ENCODE data around the gene PI4KA. TPM values are rescaled to one million over a fixed set of nuclear protein-coding genes. Genes with fewer than 3 reads are reported as not detected.

PI4KA gene
- total RNA-seq, 2 donors from 2014 or later = 46.7 to 55.1 TPM

DNA sequence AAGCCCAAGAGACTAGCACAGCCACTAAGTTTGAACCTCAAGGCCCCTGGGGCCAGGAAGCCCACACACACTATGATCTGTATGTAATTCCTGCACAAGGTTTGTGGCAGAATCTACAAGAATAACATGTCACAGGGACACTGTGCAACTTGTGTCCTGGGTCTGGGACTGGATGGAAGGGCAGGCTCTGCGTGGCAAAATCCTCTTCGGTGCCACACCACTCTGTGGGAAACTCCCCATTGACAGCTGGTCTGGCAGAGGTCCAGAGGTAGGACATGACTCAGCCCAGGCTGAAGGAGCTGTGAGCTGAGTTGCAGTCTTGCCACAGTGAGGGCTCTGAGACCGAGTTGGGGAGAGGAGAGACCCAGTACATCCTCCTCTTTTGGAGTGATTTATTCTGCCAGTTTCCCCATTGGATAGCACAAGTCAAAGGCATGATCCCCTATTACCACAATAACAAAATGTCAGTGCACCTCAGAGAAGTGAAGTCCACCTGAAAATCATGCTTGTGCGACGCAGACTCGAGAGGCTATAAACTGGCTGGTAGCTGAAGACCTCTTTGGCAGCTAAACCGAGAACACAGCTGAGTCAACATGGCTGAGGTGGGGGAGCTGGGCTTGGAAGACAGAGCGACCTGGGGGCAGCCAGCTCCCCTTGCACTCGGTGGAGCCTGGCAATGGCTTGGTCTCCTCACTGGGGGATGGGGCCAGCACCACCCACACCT lies 108.0 kb downstream of the PI4KA start:
- Histone ChIP-seq H3K27me3 (no peaks in the 10 kb centered on the region), H3K4me3 (no peak overlapping the region), H3K36me3 (peaks cover 48% of the 10 kb centered on the region), H3K4me1 (peaks cover 0 to 30% of the 10 kb centered on the region in 2 donors), H3K27ac (peak overlapping the region; percentile 25 to 41), H3K9me3 (no peaks in the 10 kb centered on the region)
- TF ChIP-seq, protein P1, sequence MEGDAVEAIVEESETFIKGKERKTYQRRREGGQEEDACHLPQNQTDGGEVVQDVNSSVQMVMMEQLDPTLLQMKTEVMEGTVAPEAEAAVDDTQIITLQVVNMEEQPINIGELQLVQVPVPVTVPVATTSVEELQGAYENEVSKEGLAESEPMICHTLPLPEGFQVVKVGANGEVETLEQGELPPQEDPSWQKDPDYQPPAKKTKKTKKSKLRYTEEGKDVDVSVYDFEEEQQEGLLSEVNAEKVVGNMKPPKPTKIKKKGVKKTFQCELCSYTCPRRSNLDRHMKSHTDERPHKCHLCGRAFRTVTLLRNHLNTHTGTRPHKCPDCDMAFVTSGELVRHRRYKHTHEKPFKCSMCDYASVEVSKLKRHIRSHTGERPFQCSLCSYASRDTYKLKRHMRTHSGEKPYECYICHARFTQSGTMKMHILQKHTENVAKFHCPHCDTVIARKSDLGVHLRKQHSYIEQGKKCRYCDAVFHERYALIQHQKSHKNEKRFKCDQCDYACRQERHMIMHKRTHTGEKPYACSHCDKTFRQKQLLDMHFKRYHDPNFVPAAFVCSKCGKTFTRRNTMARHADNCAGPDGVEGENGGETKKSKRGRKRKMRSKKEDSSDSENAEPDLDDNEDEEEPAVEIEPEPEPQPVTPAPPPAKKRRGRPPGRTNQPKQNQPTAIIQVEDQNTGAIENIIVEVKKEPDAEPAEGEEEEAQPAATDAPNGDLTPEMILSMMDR (IDR thresholded peaks at IDR 0.05) = no peak
- DNase-seq (ENCODE audit: low spot score) = peak; percentile 69

DNA sequence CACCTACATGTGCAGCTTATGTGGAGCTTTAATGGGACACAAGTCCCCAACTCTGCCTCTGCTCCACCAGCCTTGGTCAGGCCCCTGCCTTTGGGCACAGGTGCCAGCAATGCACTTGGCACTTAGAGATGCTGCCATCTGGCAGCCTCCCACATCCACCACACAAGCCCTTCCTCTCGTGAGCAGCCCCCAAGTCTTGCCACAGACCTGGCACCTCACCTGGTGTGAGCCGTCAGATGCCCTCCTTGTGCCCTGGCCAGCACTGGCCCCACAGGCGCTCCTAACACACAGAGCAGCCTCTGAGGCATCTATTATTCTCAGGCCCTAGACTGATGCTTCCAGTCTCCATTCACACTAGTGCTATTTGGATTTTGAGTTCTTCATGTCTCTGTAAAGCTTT lies 109.2 kb downstream of the PI4KA start:
- Histone ChIP-seq H3K4me3 (no peak overlapping the region), H3K9me3 (no peaks in the 10 kb centered on the region), H3K27me3 (no peaks in the 10 kb centered on the region), H3K4me1 (peaks cover 0 to 30% of the 10 kb centered on the region in 2 donors), H3K36me3 (peaks cover 48% of the 10 kb centered on the region), H3K27ac (no peak overlapping the region)
- TF ChIP-seq, protein P1 (IDR thresholded peaks at IDR 0.05) = no peak
- no peak for DNase-seq (ENCODE audit: low spot score)

DNA sequence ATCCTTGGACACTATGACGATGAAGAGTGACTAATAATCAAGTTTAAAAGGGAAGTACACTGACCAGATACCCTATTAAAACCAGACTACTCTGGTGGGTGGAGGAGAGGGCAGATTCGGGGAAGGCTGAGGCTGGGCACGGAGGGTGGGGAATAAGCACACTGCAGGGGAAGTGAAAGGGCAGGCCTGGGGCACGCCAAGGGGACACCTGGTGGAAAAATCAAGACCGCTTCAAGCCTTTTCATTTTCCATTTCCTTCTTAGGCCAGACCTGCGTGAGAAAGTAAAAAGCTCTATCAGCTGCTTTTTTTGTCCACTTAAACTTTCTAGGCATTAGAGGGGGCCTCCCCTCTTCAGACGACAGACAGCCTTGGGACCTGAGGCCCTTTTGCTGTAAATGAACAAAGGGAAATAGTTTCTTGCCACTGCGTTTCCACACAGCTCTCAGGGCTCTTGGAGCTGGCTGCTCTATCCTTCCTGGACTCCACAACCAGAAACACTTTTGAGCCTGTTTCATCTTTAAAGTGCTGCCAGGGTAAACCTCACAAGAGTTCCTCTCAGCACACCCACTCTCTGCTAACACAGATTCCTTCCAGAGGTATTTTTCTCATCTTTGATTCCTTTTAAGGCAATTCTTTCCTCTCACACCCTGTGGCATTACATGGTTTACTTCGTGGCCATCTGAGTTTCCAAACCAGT lies 109.7 kb downstream of the PI4KA start:
- H3K9me3 ChIP-seq = no peaks in the 10 kb centered on the region
- peaks cover 0 to 30% of the 10 kb centered on the region in 2 donors for H3K4me1 ChIP-seq
- no peak for DNase-seq (ENCODE audit: low spot score)
- peaks cover 53% of the 10 kb centered on the region for H3K36me3 ChIP-seq
- TF ChIP-seq, protein P1 (IDR thresholded peaks at IDR 0.05) = no peak
- no peak overlapping the region for H3K27ac ChIP-seq
- no peaks in the 10 kb centered on the region for H3K27me3 ChIP-seq
- no peak overlapping the region for H3K4me3 ChIP-seq

DNA sequence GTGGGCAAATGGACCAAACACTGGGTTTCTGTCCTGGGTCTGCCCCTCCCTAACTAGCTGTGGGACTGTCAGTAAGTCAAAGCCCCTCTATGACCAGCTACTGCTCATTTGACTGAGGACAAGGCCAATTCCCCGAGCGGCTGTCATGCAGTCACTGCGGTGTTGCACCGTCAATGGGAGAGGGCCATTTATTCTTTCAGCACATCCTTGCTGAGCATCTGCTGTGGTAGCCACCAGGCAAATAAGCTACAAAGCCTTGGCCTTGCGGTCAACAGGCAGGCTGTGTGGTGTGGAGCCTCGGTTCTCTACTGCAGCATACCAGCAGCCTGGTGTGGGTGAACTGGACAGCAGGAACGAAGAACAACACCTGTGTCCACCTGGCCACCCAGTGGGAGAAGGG lies 110.5 kb downstream of the PI4KA start:
- peaks cover 0 to 30% of the 10 kb centered on the region in 2 donors for H3K4me1 ChIP-seq
- H3K9me3 ChIP-seq = no peaks in the 10 kb centered on the region
- DNase-seq (ENCODE audit: low spot score) = no peak
- H3K27me3 ChIP-seq = no peaks in the 10 kb centered on the region
- no peak overlapping the region for H3K27ac ChIP-seq
- H3K4me3 ChIP-seq = no peak overlapping the region
- peaks cover 60% of the 10 kb centered on the region for H3K36me3 ChIP-seq
- TF ChIP-seq, protein P1 (IDR thresholded peaks at IDR 0.05) = no peak

DNA sequence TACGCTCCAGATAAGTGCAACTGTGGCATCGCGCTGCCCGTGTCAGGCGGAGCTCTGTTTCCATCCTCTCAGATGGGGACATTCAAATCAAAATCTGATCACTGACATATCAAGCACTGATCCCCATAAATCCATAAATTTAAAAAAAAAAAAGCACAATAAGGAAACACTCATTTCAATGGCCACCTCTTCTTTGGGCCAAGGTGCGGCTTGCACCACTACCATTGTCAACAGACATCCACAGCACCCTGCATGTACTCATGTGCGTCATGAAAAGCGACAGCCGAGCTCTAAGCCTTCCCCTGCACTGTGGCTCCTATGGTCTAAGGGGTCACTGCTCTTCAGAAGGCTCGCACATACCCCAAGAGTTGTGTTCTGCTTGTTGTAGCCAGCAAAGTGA lies 111.4 kb downstream of the PI4KA start:
- H3K36me3 ChIP-seq = peaks cover 59% of the 10 kb centered on the region
- peaks cover 0 to 30% of the 10 kb centered on the region in 2 donors for H3K4me1 ChIP-seq
- H3K27me3 ChIP-seq = no peaks in the 10 kb centered on the region
- no peak for DNase-seq (ENCODE audit: low spot score)
- TF ChIP-seq, protein P1 (IDR thresholded peaks at IDR 0.05) = no peak
- no peak overlapping the region for H3K4me3 ChIP-seq
- H3K27ac ChIP-seq = no peak overlapping the region
- H3K9me3 ChIP-seq = no peaks in the 10 kb centered on the region
